ENCODE results near the gene PIP5K1B. TPM values are rescaled to one million over a fixed set of nuclear protein-coding genes. Genes with fewer than 3 reads are reported as not detected.

Gene PIP5K1B
- total RNA-seq, 1 experiment from 2014 or later: 0.20 TPM

GRCh38 chr9:68978066-68978465 lies 273.0 kb downstream of the PIP5K1B start:
- H3K4me1 ChIP-seq (ENCODE audit: control insufficient read depth in 1 of 2, insufficient read depth in 2 of 2, low read length in 2 of 2): no peaks in the 10 kb centered on the region
- no peak overlapping the region for H3K4me3 ChIP-seq (replicated peaks in 1 of 2; ENCODE audit: low read depth in 1 of 2, low read length in 2 of 2)
- no peaks in the 10 kb centered on the region for H3K9me3 ChIP-seq (ENCODE audit: control insufficient read depth in 1 of 2, insufficient read depth in 1 of 2, low read depth in 1 of 2, low read length in 2 of 2)
- no peak overlapping the region for H3K4me2 ChIP-seq (ENCODE audit: low read length)
- TF ChIP-seq JUND (IDR thresholded peaks at IDR 0.05) (no peak), SIN3A (IDR thresholded peaks at IDR 0.05; ENCODE audit: low read depth) (no peak), ZNF274 (IDR thresholded peaks at IDR 0.05; ENCODE audit: low read depth, low read length) (no peak), RAD21 (IDR thresholded peaks at IDR 0.05; ENCODE audit: low read depth) (no peak), POLR2AphosphoS5 (IDR thresholded peaks at IDR 0.05; ENCODE audit: low read depth, low read length) (no peak), MAX (IDR thresholded peaks at IDR 0.05) (no peak), TCF7L2 (IDR thresholded peaks at IDR 0.05; ENCODE audit: borderline replicate concordance, extremely low read depth, insufficient read depth, insufficient read length) (no peak), ZBTB33 (IDR thresholded peaks at IDR 0.05; ENCODE audit: extremely low read depth, insufficient replicate concordance, low read length) (no peak), EZH2 (IDR thresholded peaks at IDR 0.05) (no peak)
- H3K27me3 ChIP-seq (ENCODE audit: insufficient read depth, low read length): peaks cover 10% of the 10 kb centered on the region
- H3K36me3 ChIP-seq (ENCODE audit: control insufficient read depth in 1 of 2, insufficient read depth in 2 of 2, low read length in 2 of 2): no peaks in the 10 kb centered on the region
- BruUV-seq (replicated peaks): no TSS peak
- DNase-seq (ENCODE audit: low read depth, low spot score): no peak
- ChIA-PET POLR2A (no interaction called here), CTCF (no interaction called here), RAD21 (ENCODE audit: low non-redundant PET in 1 of 2, low total read pairs in 2 of 2, uncharacterized antibody in 2 of 2, unreplicated experiment in 2 of 2) (no interaction called here)
- H3K9ac ChIP-seq (ENCODE audit: low read length): no peak overlapping the region
- no peak for ATAC-seq
- H3K79me2 ChIP-seq (ENCODE audit: insufficient read depth, low read length): no peaks in the 10 kb centered on the region
- H4K20me1 ChIP-seq (ENCODE audit: insufficient read depth): no peaks in the 10 kb centered on the region
- intact Hi-C loops (cut with micrococcal nuclease): no loop called here
- H3K27ac ChIP-seq (ENCODE audit: low read depth, low read length): no peak overlapping the region
- no peak overlapping the region for H2AFZ ChIP-seq (ENCODE audit: low read depth, low read length, poor library complexity, severe bottlenecking)
- H3K9me2 ChIP-seq (ENCODE audit: insufficient read depth): no peaks in the 10 kb centered on the region

Data from HCT116 (cell line).